B cell (primary cell): ENCODE results near the gene ZNF324.

Experiments used
- EZH2 ChIP-seq: IDR thresholded peaks from 2 replicates; pipeline ENCODE4 v1.6.1; 2012; ENCODE audit warnings: borderline replicate concordance, low read depth, mild to moderate bottlenecking, moderate library complexity, low read length; ENCODE audit not compliant: insufficient read depth, poor library complexity, severe bottlenecking
- TF ChIP-seq, protein P1 (sequence below): fragments of 200-600 bp; IDR thresholded peaks from one replicate; pipeline ENCODE4 v1.8.0; 2022; ENCODE audit warnings: antibody characterized with exemption, mild to moderate bottlenecking

GRCh38 chr19:58474291-58474996 lies 7.6 kb downstream of the ZNF324 start:
- TF ChIP-seq, protein P1, sequence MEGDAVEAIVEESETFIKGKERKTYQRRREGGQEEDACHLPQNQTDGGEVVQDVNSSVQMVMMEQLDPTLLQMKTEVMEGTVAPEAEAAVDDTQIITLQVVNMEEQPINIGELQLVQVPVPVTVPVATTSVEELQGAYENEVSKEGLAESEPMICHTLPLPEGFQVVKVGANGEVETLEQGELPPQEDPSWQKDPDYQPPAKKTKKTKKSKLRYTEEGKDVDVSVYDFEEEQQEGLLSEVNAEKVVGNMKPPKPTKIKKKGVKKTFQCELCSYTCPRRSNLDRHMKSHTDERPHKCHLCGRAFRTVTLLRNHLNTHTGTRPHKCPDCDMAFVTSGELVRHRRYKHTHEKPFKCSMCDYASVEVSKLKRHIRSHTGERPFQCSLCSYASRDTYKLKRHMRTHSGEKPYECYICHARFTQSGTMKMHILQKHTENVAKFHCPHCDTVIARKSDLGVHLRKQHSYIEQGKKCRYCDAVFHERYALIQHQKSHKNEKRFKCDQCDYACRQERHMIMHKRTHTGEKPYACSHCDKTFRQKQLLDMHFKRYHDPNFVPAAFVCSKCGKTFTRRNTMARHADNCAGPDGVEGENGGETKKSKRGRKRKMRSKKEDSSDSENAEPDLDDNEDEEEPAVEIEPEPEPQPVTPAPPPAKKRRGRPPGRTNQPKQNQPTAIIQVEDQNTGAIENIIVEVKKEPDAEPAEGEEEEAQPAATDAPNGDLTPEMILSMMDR: no peak
- no peak for TF ChIP-seq EZH2
